Measurements from ENCODE around the gene RNF144A.

DNA sequence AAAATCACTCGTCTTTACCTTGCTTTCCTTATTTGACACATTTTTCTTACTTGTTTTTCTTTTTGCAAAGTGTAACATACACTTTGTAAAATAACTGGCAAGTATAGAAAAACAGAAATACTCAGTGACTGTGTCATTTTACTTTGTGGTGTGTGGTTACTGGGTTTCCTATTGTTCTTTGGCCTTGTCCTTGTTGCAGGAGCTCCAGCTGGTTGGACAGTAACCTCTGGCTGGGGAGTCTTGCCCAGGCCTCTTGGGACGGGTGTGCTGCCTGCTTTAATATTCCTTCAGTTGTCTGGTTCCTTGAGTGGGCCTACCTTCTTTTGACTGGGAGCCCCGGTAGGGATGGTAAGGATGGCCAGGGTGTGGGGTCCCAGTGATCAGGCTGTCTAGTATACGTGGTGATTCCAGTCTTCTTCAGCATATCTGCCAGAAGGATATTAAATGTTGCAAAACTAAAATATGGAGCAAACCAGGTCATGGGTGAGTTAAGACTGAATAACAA is 53.8 kb downstream of the RNF144A start:
- TF ChIP-seq, protein P1, sequence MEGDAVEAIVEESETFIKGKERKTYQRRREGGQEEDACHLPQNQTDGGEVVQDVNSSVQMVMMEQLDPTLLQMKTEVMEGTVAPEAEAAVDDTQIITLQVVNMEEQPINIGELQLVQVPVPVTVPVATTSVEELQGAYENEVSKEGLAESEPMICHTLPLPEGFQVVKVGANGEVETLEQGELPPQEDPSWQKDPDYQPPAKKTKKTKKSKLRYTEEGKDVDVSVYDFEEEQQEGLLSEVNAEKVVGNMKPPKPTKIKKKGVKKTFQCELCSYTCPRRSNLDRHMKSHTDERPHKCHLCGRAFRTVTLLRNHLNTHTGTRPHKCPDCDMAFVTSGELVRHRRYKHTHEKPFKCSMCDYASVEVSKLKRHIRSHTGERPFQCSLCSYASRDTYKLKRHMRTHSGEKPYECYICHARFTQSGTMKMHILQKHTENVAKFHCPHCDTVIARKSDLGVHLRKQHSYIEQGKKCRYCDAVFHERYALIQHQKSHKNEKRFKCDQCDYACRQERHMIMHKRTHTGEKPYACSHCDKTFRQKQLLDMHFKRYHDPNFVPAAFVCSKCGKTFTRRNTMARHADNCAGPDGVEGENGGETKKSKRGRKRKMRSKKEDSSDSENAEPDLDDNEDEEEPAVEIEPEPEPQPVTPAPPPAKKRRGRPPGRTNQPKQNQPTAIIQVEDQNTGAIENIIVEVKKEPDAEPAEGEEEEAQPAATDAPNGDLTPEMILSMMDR (IDR thresholded peaks at IDR 0.05) = no peak
- TF ChIP-seq POLR2A (IDR thresholded peaks at IDR 0.05) = no peak

Measured in right lobe of liver (tissue), 4 donors.